Right renal cortex interstitium (tissue), 3 donors: ENCODE results near the gene TTC7B. TPM values are rescaled to one million over a fixed set of nuclear protein-coding genes. Genes with fewer than 3 reads are reported as not detected.

Experiments used
- DNase-seq, 3 donors: peaks; one replicate each; pipeline ENCODE4 v3.0.0-alpha.2; 2013; ENCODE audit warnings: low read depth in 3 of 3, low spot score in 2 of 3
- polyA plus RNA-seq, 3 donors: library from polyadenylated mRNA; unstranded; fragments of 120-200 nt; gene quantifications; one replicate each; pipeline ENCODE4 v1.2.1, GENCODE V29; 2013; ENCODE audit not compliant: insufficient read length in 3 of 3

The TTC7B gene
- polyA plus RNA-seq, 3 donors = 45.1 to 51.3 (median 45.2) TPM

DNA sequence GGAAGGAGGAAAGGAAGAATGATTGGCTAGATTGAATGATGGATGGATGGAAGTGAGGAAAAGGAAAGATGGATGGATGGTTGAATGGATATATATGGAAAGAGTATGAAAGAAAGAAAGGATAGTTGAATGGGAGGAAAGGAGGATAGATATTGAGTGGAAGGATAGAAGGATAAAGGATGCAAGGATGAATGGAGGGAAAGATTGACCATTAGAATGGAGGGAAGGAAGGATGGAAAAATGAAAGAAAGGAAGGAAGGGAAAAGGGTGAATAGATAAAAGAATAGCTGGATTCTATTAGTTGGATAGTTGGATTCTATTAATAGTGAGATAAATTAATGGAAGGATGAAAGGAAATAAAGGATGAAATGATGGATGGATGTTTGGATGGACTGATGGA, 313.5 kb downstream of the TTC7B start:
- DNase-seq = no peak

DNA sequence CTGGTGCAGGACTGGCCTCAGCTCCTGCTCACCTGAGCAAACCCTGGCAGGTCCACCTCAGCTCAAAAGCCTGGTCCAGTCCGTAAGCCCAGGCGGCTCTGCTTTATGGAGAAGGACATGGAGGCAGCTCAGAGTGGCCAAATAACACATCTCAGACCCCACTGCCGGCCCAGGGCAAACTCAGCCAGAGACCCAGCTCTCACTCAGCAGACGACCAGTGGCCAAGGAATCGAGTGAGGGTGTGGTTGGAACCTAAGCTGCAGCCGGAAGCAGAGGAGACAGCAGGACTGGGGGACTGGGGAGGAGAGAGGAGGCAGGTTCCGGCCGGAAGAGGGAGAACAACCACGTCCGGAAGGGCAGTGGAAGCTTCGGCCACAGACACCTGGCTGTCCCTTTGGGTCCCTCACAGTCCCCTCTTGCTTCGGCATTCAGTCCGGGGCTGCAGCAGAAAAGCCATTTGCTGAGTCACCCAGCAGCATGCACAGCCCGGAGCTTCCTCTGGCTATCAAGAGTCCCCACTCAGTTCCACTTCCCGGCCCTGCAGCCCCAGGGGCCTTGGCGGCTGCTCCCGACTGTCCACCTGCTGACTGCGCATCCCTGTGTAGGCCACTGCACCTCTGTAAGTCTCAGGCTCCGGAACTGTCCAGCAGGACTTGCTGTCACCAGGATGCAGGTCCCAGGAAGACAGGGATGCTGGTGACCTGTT, 315.4 kb downstream of the TTC7B start:
- DNase-seq = no peak

DNA sequence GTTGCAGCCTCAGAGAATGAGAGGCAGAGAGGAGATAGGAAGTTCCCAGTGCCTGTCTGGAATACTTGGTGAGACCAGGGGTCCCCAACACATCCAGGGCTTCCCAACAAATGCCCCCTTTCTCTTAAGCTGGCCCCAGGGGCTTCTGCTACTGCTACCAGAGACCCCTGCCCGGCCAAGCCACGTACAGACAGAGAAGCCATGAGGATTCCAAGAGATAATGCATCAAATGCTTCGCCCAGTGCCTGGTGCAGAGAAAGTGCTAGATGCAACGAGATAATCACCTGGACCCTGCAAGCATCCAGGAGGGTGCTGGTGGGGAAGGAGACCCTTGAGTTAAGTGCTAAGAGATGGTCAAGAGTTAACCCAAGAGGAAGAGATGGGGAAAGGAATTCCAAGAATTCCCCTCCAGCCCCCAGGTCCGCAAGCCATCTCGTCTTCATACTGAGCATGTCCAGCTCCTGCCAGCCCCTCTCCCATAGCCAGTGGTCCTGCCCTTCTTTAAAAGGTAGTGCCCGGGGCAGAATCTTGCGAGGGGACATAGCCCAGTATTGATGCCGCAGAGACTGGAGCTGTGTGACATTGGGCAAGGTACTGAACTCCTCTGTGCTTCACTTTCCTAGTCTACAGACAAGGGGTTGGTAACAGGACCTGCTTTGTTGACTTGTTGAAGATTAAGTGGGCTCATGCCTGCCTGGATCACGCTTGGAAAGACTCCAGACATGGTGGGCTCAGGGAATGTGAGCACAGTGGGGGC, 316.1 kb downstream of the TTC7B start:
- no peak for DNase-seq

DNA sequence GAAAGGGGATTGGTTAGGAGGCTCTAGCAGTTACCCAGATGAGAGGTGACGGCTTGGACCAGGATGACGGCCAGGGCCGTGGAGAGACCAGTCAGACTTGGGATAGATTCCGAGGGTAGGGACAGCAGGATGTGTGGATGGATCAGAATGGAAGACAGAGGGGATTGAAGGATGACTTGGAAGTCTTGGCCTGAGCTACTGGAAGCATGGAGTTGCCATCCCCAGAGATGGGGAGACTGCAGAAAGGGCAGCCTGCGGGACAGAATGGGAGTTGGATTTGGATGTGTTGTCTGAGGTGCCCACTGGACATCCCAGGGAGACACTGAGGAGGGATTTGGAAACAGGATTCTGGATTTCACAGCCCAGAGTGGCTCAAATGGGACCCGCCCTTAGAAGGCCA, 317.1 kb downstream of the TTC7B start:
- DNase-seq = no peak

DNA sequence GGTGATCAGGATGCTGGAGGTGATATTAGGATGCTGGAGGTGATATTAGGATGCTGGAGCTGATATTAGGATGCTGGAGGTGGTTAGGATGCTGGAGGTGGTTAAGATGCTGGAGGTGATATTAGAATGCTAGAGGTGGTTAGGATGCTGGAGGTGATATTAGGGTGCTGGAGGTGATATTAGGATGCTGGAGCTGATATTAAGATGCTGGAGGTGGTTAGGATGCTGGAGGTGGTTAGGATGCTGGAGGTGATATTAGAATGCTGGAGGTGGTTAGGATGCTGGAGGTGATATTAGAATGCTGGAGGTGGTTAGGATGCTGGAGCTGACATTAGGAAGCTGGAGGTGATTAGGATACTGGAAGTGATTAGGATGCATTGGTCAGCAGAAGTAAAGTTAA, 318.0 kb downstream of the TTC7B start:
- no peak for DNase-seq

DNA sequence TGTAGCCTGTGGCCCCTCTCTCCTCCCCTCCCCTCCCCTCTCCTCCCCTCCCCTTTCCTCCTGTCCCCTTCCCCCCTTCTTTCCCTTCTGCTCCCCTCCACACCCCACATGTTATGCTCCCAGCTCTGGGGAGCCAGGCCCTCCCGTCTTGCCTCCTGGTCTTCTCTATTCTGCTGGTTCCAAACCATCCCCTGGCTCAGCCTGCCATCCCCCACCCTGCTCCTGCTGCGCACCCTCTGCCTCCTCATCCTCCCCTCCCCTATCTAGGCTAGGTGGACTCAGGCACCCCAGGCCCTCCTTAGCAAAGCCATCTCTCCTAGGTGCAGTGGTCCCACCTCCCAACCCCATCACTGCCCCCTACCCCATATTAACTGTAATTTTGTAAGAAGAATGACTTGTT, 319.9 kb downstream of the TTC7B start:
- DNase-seq = no peak

DNA sequence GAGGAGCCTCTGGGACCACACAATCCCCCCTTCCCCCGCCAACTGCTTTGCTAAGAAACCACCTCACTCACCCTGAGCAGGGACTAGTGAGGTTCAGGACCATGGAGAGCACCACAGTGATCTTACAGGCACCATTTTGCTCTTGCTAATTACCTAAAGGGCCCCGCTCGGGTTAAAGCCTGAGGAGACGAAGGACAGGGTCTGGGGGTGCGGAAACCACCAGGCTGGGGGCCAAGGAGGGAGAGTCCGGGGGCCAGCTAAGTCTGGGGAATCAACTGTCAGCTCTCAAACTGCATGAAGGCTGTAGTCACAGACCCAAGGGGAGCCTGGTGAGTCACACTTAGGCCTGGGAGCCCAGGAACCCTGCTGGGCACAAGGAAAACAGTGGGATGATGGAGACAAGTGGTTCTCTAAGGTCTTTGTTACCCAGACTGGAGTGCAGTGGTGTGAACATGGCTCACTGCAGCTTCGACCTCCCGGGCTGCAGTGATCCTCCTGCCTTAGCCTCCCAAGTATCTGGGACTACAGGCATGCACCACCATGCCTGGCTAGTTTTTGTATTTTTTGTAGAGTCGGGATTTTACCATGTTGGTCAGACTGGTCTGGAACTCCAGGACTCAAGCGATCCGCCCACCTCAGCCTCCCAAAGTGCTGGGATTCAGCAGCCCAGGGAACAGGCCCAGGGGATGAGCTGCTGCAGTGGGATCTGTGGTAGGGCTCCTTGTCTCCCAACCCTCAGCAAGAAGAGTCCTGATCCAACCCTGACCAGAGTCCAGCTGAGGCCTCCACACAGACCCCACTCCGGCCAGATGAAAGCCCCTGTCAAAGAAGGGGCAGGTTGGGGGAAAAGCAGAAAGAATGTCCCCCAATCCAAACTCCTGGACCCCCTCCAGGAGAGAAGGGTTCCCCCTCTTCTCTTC, 320.6 kb downstream of the TTC7B start:
- DNase-seq = peak; percentile 70 to 83 (median 76)

DNA sequence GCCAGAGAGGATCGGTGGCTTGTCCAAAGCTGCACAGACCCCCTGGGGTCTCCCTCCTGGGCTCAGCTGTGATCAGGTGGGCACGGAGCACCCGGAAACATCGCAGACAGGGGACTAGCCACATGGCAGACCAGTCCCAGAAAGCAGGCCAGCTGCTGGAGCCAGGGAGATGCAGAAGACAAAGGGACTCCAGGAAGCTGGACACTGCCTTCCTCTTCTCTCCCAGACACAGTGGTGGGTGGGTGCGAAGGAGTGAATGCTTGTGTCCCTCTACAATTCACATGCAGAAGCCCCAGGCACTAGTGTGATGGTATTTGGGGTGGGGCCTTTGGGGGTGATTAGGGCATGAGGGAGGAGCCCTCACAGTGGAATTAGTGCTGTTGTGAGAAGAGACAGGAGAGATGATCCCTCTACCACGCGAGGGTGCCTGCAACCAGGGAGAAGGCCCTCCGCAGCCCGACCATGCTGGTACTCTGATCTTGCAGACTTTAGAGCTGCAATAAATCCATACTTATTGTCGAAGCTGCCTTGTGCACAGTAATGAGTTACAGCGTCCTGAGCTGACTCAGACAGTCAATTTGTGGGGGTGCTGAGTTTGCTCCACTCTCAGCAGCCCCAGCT, 324.2 kb downstream of the TTC7B start:
- no peak for DNase-seq

DNA sequence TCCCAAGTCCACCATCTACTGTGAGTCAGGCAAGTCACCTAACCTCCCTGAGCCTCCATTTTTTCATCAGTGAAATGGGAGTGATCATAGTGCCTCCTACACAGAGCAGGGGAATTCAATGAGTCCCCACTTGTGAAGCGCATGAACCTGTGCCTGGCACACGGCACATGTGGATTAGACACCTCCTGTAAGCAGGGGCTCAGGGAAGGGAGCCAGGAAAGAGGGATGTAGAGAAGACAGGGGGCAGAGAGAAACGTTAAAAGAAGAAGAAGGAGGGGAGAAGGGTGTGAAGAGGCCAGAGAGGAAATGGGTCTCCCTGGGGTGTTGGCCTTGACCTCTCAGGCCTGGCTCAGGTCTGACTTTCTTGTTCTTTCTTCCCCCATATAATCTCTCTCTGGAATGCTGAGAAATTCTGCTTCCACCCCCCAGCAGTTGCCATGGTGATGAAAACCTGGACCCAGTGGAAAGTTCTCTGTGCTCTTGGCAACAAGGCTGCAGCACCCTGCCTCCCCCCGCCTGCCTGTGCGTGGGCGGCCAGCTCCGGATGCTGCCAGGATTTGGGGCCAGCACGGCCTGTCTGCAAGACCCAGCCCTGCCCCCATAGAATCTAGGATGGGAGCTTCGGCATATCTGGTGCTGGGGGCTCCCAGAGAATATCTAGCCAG, 324.9 kb downstream of the TTC7B start:
- DNase-seq = no peak

DNA sequence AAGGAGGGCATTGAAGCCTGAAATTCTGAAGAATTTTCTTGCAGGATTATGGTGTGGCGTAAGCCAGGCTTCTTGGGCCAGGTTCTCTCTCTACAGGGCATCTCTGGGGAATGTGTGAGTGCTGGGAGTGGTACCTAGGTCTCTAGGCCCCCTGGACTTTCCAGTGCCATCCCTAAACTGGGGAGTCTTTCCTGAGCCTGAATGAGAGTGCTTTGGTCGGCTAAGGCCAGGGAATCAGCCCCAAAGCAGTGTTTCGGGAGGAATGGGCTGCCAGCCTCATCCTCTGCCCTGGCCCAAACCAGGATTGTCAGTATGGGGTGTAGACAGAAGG, 325.5 kb downstream of the TTC7B start:
- no peak for DNase-seq

DNA sequence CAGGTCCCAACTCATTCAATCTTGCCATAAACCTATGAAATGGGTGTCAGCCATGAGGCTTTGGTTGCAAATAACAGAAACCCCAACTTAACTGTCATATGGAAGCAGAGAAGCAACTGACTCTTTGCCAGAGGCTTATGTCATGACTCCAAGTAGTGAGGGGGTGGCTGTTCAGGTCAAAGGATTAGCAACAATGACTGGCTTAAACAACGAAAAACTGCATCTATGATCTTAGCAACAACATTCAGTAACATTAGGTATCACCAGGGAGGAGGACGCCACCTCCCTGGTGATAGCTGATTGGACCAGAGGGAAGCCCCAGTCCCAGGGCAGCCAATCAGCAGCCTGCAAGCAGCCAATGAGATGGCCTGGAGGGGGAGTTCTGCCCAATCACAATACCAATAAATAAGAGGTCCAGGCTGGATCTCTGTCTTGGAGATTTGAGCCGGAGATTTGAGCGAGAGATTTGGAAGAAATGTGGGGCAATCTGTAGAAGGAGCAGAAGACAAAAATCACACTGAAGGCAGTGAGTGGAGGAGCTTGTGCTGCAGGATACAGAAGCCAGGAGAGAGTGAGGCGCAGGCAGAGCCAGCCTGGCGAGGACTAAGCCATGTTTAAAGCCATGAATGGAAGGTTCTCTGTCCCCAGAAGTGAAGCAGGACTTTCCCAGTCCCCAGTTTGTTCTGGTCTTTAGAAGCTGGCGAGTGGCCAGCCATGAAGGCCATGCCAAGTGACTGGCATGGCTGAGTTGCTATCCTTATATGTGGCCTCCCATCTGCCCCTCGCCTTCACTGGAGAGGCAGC, 326.1 kb downstream of the TTC7B start:
- no peak for DNase-seq

DNA sequence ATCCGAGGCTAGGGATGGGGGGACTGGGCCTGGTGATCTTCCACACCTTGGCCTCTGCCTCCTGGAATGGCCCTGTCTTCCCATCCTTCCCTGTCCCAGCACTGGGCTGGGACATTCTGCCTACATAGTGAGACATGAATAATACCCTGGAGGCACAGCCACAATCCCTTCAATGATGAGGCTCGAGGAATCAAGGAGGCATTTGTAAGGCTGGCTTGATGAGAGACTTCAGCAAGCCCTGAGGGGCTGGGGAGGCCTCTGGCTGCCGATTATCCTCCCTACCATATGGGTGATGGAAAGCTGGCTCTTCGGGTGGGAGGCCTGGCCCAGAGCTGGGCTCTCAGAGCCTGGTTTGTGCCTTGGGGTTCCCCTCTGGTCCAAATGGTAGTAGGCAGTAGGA, 326.9 kb downstream of the TTC7B start:
- DNase-seq = no peak

DNA sequence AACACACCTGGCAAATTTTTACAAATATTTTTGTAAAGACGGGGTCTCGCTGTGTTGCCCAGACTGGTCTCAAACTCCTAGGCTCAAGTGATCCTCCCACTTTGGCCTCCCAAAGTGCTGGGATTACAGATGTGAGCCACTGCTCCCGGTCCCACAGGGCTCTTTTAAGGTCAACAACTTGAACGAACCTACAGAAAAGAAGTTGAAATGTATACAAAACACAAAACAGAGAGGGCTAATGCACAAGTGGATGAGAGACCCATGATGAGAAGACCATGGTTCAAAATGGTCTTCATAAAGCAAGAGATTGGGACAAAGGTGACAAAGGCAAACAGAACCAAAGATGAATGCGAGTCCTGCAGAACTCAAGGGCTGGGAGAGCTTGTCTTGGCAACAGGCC, 328.0 kb downstream of the TTC7B start:
- no peak for DNase-seq

DNA sequence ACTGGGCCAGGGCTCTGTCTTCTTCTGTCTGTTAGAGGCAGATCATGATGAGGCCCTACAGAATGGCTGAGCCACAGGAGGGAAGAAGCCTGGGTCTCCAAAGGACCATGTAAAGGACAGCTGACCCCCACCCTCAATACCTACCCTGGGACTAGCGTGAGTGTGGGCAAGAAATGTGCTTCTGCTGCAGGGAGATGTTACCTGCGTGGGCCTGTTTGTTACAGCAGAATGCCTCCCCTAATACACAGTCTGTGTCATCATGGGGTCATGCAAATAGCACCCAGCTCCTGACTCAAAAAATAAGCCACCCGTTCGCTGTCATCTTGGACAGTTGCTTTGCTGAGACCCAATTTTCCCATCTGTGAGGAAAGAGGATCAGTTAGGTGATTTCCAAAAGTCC, 328.8 kb downstream of the TTC7B start:
- no peak for DNase-seq

DNA sequence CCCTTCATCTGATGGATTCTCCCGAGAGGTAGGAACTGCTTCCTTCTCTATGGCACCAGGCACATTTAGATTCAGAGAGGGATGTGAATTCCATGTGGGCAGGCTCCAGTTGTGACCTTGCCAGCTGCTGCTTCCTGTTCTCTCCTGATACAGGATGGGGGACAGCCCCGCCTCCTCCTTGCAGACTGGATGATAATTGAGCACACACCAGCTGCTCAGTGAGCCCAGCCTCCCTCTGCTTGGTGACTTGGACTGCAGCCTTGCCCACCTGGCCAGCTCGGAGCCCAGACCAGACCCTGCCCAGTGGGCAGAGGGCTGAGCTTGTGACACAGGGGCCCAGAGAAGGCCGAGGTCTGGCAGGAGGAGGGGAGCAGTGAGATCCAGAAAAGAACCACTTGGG, 329.2 kb downstream of the TTC7B start:
- DNase-seq = no peak

DNA sequence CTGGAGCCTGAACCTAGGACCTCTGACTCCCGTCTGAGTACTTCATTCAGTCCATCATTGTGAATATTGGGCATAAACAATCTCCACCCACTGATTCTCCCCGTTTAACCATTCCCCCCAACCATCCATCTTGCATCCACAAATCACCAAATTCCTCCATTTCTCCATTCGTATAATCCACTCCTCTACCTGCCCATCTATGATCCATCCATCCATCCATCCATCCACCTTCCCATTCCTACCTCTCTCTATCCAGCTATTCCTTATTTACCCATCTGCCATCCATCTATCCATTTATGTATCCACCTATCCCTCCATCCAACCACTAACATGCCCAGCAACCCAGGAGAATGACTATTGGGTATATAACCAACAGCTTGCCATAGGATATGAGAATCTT, 331.9 kb downstream of the TTC7B start:
- no peak for DNase-seq

DNA sequence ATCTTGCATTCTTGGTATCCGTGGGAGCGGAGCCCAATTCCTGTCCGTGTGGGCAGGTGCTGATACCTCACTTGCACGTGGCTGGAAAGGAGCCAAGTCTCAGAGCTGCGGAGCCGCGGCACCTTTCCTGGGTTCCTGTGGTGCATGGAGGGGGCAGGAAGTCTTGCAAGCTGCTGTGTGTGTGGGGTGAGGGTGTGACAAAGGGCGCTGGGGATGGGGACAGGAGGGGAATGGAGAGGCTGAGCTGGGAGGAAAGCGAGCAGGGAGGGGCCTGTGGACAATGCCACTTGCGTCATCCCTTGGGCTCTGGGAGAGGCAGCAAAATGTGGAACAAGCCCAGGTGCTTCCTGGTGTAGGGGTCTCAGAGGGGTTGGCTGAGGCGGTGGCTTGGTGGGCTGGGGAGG, 332.7 kb downstream of the TTC7B start:
- DNase-seq = no peak

DNA sequence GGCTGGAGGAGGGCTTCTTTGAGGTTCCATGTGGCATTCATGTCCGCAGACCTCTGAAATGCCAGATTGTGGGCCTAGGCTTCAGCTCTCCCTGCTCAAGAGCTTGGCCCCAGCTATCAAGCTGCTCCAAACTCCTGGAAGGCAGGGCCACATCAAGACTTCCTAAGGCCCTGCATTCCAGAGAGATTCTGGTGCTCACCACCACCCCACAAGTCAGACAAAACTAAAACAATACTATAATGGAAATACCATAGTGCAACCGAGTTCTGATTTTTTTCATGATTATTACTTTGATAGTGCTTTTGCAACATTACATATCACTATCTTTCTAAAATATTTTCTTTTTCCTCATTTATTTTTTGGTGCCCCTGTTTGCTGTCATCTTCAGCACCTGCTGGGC, 333.1 kb downstream of the TTC7B start:
- DNase-seq = no peak

DNA sequence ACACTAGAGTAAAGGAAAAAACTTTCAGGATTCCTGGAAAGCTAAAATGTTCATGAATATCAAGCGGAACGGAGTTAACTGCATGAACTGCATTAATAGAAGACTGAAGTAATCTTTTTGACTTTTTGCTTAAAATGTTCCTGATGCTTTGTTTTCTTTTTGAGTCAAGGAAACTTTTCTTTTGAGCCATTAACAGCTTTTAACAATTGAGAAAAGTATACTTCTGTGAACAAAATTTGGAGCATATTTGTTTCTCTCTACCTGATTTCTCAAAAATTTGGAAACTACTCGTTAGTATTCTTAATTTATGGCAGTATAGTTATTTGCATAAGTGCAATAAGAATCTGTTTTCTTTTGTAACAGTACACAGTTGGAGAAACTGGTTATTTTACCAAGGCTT, 340.9 kb downstream of the TTC7B start:
- DNase-seq = no peak
